Measurements from ENCODE around the gene BAD. TPM values are rescaled to one million over a fixed set of nuclear protein-coding genes. Genes with fewer than 3 reads are reported as not detected.

Gene BAD
- total RNA-seq, 1 donor = 64.3 TPM

DNA sequence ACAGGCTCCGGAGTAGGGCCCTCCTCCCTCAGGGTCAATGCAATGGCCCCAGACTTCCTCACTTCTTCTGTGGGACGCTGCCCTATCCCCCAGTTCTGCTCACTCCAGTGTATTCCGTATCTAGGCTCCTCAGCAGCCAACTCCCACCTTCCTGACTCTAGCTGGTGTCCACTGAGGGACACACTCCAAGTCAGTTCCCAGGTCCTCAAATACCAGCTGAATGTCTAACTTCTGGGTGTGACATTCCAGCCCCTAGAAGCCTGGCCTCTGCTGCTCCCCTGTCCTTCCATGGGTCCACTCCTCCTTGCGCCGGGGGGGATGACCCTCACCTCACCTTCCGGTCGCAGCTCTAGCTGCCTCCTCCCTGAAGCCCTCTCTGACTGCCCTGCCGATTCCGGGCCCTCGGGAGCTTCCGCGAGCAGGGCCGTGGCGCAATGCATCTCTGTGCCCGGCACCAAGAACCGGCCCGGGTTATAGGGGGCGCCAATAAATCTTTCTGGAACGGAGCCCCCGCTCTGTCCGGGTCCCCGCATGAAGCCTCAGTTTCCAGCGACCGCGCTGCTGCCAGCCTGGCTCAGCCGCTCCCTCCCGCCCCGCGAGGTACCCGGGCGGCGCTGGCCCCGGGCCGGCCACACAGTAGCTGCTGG, 15.4 kb downstream of the BAD start:
- peak overlapping the region; percentile 76 for H3K4me3 ChIP-seq (ENCODE audit: low read depth, low read length)
- peak; percentile 53 for DNase-seq (ENCODE audit: low read depth)
- TF ChIP-seq, protein P1, sequence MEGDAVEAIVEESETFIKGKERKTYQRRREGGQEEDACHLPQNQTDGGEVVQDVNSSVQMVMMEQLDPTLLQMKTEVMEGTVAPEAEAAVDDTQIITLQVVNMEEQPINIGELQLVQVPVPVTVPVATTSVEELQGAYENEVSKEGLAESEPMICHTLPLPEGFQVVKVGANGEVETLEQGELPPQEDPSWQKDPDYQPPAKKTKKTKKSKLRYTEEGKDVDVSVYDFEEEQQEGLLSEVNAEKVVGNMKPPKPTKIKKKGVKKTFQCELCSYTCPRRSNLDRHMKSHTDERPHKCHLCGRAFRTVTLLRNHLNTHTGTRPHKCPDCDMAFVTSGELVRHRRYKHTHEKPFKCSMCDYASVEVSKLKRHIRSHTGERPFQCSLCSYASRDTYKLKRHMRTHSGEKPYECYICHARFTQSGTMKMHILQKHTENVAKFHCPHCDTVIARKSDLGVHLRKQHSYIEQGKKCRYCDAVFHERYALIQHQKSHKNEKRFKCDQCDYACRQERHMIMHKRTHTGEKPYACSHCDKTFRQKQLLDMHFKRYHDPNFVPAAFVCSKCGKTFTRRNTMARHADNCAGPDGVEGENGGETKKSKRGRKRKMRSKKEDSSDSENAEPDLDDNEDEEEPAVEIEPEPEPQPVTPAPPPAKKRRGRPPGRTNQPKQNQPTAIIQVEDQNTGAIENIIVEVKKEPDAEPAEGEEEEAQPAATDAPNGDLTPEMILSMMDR (IDR thresholded peaks at IDR 0.05; ENCODE audit: insufficient read depth, low read depth, low read length) = no peak

DNA sequence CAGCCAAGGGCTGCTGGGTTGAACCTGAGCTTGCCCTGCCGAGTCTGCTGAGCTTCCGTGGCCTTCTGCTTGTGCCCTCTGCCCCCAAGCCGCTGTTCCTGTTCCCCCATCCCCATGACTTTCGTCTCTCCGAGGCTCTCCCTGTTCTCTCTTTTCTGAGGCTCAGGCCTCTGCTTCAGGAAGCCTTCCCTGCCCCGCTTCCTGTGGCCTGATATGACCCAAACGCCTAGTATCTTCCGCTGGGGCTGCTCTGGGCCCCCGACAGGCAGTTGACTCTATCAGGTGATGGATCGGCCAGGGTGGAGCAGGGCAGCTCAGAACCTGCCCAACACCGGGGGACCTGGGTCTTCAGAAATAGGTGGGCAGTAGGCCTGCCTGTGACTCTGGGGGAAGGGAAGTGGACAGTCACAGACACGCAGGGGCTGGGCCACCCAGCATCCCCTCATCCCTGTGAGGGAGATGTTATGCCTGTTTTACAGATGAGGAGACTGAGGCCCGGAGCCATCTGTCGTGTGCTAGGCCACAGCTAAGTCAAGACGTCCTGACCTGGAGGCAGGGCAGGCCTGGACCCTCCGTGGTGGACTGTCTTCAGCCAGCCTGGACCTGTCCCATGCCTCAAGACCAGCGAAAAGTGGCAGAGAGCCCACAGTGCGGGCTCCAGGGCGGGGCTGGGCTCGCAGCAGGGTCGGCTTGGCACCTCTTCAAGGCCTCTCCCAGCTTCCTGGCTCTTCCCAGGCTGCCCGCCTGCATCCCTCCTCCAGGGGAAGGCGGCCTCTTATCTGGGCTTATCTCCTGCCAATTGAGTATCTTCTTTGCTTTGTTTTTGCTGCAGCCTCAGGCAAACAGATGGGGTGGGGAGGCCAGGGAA, 16.2 kb downstream of the BAD start:
- TF ChIP-seq, protein P1 (IDR thresholded peaks at IDR 0.05; ENCODE audit: insufficient read depth, low read depth, low read length) = peak; percentile 2
- peak; percentile 88 for DNase-seq (ENCODE audit: low read depth)
- H3K4me3 ChIP-seq (ENCODE audit: low read depth, low read length) = peak overlapping the region; percentile 76

DNA sequence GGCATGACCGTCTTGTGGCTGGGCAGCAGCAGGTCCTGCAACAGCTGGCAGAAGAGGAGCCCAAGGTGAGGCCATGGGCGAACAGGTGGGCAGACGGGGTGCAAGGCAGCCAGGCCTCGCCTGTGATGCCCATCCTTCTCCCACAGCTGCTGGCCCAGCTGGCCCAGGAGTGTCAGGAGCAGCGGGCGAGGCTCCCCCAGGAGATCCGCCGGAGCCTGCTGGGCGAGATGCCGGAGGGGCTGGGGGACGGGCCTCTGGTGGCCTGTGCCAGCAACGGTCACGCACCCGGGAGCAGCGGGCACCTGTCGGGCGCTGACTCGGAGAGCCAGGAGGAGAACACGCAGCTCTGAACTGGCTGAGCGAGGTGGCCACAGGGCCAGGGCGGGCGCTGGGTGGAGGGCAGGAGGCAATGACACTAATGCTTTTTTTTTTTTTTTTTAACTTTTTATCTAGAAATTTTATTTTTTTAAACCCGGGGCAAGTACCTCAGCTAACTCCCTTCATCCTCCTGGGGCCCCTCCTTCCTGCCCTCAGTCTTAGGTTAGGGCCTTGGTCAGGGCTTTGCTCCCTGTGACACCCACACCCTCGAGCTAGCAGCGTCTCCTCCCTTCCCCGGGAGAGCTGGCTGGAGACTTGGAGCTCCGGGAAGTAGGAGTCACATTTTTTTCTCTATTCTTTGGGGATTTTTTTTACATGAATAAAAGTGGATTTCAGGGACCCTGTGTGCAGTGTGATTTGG, 17.1 kb downstream of the BAD start:
- H3K4me3 ChIP-seq (ENCODE audit: low read depth, low read length) = no peak overlapping the region
- TF ChIP-seq, protein P1 (IDR thresholded peaks at IDR 0.05; ENCODE audit: insufficient read depth, low read depth, low read length) = no peak
- DNase-seq (ENCODE audit: low read depth) = no peak

DNA sequence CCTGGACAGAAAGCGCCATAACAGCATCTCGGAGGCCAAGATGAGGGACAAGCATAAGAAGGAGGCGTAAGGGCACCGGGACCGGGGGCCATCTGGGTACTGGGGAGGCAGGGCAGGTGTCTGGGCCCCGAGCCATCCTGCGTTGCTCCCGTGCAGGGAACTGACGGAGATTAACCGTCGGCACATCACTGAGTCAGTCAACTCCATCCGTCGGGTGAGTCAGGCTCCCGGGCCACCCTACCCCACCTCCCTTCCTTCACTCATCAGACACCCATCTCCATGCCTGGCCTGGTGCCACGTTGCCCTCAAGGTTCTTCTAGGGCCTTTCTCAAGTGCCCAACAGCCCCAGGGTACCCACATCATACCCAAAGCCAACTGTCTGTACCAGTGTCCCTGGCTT, 18.1 kb downstream of the BAD start:
- no peak overlapping the region for H3K4me3 ChIP-seq (ENCODE audit: low read depth, low read length)
- DNase-seq (ENCODE audit: low read depth) = no peak
- TF ChIP-seq, protein P1 (IDR thresholded peaks at IDR 0.05; ENCODE audit: insufficient read depth, low read depth, low read length) = no peak

DNA sequence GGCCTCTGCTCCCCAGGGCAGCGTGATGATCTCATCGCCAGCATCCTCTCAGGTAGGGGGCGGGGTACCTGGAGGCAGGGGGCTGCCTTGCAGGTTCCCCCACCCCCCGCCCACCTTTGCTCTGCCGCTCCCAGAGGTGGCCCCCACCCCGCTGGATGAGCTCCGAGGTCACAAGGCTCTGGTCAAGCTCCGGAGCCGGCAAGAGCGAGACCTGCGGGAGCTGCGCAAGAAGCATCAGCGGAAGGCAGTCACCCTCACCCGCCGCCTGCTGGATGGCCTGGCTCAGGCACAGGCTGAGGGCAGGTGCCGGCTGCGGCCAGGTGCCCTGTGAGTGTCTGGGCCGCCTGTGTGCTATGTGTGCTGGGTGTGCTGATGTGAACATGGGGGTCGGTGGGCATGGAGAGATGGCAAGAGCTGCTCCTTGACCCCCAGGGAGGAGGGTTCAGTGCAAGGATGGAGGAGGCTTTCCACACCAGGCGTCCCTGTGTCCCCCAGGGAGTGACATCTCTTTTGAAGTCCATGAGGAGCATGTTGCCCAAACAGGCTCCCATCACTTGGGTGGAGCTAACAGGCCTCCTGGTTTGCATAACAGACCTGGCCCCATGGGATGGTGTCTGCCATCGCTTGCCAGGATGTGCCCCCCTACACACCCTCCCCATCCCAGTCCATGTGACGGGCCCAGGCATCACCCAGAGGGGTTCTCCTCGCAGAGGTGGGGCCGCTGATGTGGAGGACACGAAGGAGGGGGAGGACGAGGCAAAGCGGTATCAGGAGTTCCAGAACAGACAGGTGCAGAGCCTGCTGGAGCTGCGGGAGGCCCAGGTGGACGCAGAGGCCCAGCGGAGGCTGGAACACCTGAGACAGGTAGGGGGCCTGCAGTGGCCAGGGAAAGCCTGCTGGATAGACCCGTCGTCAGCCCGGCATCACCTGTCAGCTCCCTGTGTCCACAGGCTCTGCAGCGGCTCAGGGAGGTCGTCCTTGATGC, 19.0 kb downstream of the BAD start:
- H3K4me3 ChIP-seq (ENCODE audit: low read depth, low read length) = no peak overlapping the region
- TF ChIP-seq, protein P1 (IDR thresholded peaks at IDR 0.05; ENCODE audit: insufficient read depth, low read depth, low read length) = no peak
- no peak for DNase-seq (ENCODE audit: low read depth)

DNA sequence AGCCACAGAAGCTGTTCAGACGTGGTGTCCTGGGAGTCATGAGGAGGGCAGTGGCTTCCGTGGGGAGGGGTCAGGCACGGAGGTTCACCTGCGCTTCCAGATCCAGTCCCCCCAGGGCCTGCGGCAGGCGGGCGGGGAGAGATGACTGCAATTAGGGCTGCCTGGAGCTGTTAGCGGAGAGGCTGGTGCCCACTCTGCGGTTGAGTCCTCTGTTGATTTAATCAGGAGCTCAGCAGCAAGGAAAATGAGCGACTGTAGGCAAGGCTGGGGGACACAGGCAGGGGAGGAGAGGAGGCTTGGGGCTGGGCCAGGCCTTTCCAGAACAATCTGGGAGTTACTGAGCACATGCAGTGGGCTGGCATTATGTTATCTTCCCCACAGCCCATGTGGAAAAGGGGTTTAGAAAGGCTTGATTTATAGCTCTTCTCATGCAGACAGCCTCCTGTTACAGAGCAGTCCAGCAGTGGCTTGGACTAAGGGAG, 20.1 kb downstream of the BAD start:
- DNase-seq (ENCODE audit: low read depth) = no peak
- no peak overlapping the region for H3K4me3 ChIP-seq (ENCODE audit: low read depth, low read length)
- TF ChIP-seq, protein P1 (IDR thresholded peaks at IDR 0.05; ENCODE audit: insufficient read depth, low read depth, low read length) = no peak

Data from fibroblast of villous mesenchyme (primary cell).